Measurements from ENCODE around the gene ARVCF. TPM values are rescaled to one million over a fixed set of nuclear protein-coding genes. Genes with fewer than 3 reads are reported as not detected.

ARVCF gene
- total and polyA plus RNA-seq, 4 donors = 10.0 to 23.4 (median 16.6) TPM

GRCh38 chr22:19962246-19962908 lies 54.2 kb downstream of the ARVCF start:
- Histone ChIP-seq H3K9me3 (ENCODE audit: control insufficient read depth in 4 of 4, insufficient read depth in 3 of 4, low read length in 3 of 4) (no peaks in the 10 kb centered on the region), H3K4me1 (ENCODE audit: control insufficient read depth in 5 of 5, insufficient read depth in 5 of 5, low read length in 5 of 5) (peaks cover 0 to 31% (median 7%) of the 10 kb centered on the region in 5 donors), H3K9ac (ENCODE audit: insufficient read depth in 1 of 2, low read length in 2 of 2) (no peak overlapping the region), H3K4me3 (no peak overlapping the region), H3K27ac (ENCODE audit: low read depth in 1 of 2, low read length in 1 of 2) (peak overlapping the region in 1 of 2 donors; percentile 41), H3K27me3 (ENCODE audit: control insufficient read depth in 3 of 3, insufficient read depth in 3 of 3, low read length in 2 of 3) (no peaks in the 10 kb centered on the region), H3K36me3 (ENCODE audit: control insufficient read depth in 4 of 4, insufficient read depth in 4 of 4, low read length in 4 of 4) (peaks cover 0 to 23% (median 1%) of the 10 kb centered on the region in 4 donors)
- 53 to 72% methylated on average over 18 to 22 of the region's 22 CpGs for WGBS, 2 donors
- DNase-seq = peak; percentile 66 to 73 (median 72)
- no peak for TF ChIP-seq CTCF (IDR thresholded peaks at IDR 0.05; ENCODE audit: control extremely low read depth, extremely low read depth)
- peak; percentile 58 for ATAC-seq (ENCODE audit: insufficient read depth, low FRiP score)

GRCh38 chr22:19961868-19962245 lies 54.8 kb downstream of the ARVCF start:
- ATAC-seq (ENCODE audit: insufficient read depth, low FRiP score) = no peak
- Histone ChIP-seq H3K36me3 (ENCODE audit: control insufficient read depth in 4 of 4, insufficient read depth in 4 of 4, low read length in 4 of 4) (peaks cover 0 to 19% (median 1%) of the 10 kb centered on the region in 4 donors), H3K27ac (ENCODE audit: low read depth in 1 of 2, low read length in 1 of 2) (no peak overlapping the region), H3K4me3 (no peak overlapping the region), H3K27me3 (ENCODE audit: control insufficient read depth in 3 of 3, insufficient read depth in 3 of 3, low read length in 2 of 3) (no peaks in the 10 kb centered on the region), H3K9ac (ENCODE audit: insufficient read depth in 1 of 2, low read length in 2 of 2) (no peak overlapping the region), H3K9me3 (ENCODE audit: control insufficient read depth in 4 of 4, insufficient read depth in 3 of 4, low read length in 3 of 4) (no peaks in the 10 kb centered on the region), H3K4me1 (ENCODE audit: control insufficient read depth in 5 of 5, insufficient read depth in 5 of 5, low read length in 5 of 5) (peaks cover 0 to 31% (median 7%) of the 10 kb centered on the region in 5 donors)
- no peak for DNase-seq
- TF ChIP-seq CTCF (IDR thresholded peaks at IDR 0.05; ENCODE audit: control extremely low read depth, extremely low read depth) = no peak
- 81 to 89% methylated on average over 8 of the region's 8 CpGs for WGBS, 2 donors

- no peak overlapping the region for H3K27ac ChIP-seq (ENCODE audit: low read depth in 1 of 2, low read length in 1 of 2)
- H3K4me1 ChIP-seq (ENCODE audit: control insufficient read depth in 5 of 5, insufficient read depth in 5 of 5, low read length in 5 of 5) = peaks cover 0 to 31% (median 7%) of the 10 kb centered on the region in 5 donors
- no peaks in the 10 kb centered on the region for H3K9me3 ChIP-seq (ENCODE audit: control insufficient read depth in 4 of 4, insufficient read depth in 3 of 4, low read length in 3 of 4)
- no peak overlapping the region for H3K4me3 ChIP-seq
- WGBS, 2 donors = 91 to 94% methylated on average over 9 of the region's 9 CpGs
- H3K9ac ChIP-seq (ENCODE audit: insufficient read depth in 1 of 2, low read length in 2 of 2) = no peak overlapping the region
- ATAC-seq (ENCODE audit: insufficient read depth, low FRiP score) (no peak), DNase-seq (no peak)
- TF ChIP-seq CTCF (IDR thresholded peaks at IDR 0.05; ENCODE audit: control extremely low read depth, extremely low read depth) = no peak
- no peaks in the 10 kb centered on the region for H3K27me3 ChIP-seq (ENCODE audit: control insufficient read depth in 3 of 3, insufficient read depth in 3 of 3, low read length in 2 of 3)
- H3K36me3 ChIP-seq (ENCODE audit: control insufficient read depth in 4 of 4, insufficient read depth in 4 of 4, low read length in 4 of 4) = peaks cover 0 to 16% (median 1%) of the 10 kb centered on the region in 4 donors
Measured at GRCh38 chr22:19961201-19961580, 55.4 kb downstream of the ARVCF start.

Measured in lung (tissue), 12 donors.